ENCODE data around the gene TSPEAR.
"Not testable (repeated sequence)": the region's sequence is repeated elsewhere in the genome, so short reads cannot be mapped to it uniquely, and the experiment has no call there.

DNA sequence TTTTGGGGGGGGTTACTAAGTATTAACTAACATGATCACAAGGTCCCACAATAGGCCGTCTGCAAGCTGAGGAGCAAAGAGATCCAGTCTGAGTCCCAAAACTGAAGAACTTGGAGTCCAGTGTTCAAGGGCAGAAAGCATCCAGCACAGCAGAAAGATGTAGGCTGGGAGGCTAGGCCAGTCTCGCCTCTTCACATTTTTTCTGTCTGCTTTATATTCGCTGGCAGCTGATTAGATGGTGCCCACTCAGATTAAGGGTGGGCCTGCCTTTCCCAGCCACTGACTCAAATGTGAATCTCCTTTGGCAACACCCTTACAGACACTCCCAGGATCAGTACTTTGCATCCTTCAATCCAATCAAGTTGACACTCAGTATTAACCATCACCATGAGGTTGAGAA lies 21.6 kb downstream of the TSPEAR start:
- TF ChIP-seq, protein P1, sequence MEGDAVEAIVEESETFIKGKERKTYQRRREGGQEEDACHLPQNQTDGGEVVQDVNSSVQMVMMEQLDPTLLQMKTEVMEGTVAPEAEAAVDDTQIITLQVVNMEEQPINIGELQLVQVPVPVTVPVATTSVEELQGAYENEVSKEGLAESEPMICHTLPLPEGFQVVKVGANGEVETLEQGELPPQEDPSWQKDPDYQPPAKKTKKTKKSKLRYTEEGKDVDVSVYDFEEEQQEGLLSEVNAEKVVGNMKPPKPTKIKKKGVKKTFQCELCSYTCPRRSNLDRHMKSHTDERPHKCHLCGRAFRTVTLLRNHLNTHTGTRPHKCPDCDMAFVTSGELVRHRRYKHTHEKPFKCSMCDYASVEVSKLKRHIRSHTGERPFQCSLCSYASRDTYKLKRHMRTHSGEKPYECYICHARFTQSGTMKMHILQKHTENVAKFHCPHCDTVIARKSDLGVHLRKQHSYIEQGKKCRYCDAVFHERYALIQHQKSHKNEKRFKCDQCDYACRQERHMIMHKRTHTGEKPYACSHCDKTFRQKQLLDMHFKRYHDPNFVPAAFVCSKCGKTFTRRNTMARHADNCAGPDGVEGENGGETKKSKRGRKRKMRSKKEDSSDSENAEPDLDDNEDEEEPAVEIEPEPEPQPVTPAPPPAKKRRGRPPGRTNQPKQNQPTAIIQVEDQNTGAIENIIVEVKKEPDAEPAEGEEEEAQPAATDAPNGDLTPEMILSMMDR (IDR thresholded peaks at IDR 0.05) = not testable (repeated sequence)
- not testable (repeated sequence) for TF ChIP-seq EP300 (IDR thresholded peaks at IDR 0.05)
